Non-pigmented ciliary epithelial cell (primary cell): ENCODE measurements around the gene HTRA1.
A peak's percentile ranks its signal among the peaks of the same experiment; 100 is the strongest.

Source experiments
- DNase-seq: peaks from one replicate; pipeline ENCODE4 v3.0.0-alpha.2; 2010; ENCODE audit warnings: low read depth

The HTRA1 gene

DNA sequence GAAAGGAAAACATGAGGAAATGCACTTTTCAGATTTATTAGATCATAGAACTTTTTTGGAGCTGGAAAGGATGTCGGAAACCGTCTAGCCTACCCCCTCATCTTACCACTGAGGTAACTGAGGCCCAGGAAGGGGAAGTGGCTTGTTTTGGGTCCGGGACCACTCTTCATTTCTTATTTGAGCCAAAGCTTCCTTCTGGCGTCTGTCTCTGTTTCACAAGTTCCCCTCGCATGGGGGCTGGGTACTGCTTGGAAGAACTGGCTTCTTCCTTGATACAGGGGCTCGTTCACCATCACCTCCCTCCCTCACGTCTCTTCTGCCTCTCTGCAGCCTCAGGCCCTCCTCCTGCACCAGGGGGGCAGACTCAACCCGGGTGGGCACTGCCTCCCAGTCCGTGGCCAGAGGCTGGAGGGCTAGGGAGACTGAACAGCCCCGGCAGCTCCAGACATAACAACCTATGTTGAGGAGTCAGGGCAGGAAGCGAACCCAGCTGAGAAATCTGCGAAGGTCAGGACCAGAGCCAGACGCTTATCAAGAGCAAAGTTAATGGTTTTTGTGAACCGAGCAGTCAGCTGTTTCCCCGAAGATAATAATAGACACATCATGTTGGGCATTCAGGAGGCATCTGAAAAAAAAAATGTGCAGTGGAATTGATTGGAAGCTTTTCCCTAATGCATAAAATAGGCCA, 12.9 kb downstream of the HTRA1 start:
- DNase-seq: no peak

DNA sequence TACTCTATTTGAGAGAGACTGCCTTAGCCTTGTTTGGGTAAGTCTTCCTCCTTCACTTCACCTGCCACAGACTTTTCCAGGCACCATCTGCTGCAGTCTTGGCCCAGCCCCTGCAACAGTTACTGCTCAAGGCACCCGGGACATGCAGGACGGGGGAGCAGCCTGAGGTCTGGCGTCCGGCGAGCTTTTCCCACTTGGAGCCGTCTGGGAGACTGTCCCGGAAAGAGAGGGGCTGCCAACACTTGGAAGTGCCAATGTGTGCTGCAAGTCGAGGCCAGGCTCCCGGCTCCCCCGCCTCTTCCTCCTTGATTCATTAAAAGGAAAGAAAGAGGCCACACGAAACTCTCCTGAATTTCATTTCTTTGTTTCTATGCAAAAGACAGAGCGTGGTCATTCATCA, 13.7 kb downstream of the HTRA1 start:
- DNase-seq: no peak

DNA sequence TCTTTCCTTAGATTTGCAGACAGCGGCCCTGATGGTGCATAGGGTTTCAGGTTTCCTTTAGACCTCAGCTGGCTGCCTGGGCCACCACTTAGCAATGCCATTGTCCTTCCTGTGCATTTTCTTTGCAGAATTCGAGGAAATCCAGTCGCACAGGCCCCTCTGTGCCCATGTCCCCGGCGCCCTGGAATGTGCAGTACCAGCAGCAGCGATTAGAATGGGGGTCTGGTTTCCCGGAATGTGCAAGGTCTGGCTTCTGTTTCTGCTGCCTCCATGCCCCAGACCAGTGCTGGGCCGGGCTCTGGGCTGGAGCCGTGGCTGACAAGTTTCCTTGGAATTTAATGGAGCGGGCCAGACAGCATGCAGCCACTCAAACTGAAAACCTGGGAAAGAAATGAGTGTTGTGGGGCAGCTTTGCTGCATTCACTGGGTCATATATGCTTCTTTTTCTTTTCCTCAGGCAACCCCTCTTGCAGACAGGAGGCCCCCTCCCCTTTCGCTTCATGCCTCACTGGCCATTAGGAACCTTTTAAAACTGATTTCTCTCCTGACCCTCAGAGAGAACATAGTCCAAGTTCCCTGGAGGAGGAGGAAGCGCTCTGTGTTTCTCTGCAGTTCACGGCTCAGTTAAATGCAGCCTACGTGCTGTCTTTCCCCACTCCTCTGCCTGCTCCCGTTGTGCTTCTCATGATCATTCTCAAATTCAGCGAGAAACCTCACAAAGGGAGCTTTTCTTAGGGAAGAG, 14.4 kb downstream of the HTRA1 start:
- no peak for DNase-seq

DNA sequence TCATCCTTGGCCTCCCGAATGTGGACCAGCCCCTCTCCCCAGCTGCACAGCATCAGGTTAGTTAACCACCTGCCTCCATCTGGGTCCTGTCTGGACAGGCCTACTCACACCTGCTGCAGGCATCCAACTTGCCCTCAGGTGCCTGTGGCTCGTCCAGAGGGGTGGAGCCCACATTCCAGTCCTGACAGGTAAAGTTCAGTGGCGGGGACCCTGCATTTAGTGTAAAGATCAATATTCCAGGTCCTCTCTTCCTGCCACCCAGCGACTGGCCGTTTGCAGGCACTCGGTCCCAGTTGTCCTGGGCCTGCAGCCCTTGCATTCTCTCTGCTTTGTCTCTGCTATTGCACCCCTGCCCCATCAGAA, 15.0 kb downstream of the HTRA1 start:
- no peak for DNase-seq

DNA sequence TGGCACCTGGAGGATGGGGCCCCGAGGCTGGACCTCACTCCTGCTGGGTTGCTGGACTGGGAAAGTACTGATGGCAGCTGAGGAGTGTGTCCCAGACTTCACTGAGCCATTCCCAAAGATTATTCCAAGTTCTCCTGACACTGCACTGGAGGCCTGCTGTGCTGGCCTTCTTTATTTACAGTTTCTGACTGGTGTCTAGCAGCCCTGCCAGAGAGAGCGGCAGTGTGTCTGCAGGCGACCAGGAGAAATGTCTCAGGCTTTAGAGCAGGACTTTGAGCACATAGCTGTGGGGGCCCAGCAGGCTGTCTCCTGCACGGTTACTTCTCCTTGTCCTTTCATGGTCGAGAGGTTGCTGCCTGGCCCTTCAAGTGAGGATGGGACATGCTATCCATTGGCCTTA, 16.1 kb downstream of the HTRA1 start:
- no peak for DNase-seq

DNA sequence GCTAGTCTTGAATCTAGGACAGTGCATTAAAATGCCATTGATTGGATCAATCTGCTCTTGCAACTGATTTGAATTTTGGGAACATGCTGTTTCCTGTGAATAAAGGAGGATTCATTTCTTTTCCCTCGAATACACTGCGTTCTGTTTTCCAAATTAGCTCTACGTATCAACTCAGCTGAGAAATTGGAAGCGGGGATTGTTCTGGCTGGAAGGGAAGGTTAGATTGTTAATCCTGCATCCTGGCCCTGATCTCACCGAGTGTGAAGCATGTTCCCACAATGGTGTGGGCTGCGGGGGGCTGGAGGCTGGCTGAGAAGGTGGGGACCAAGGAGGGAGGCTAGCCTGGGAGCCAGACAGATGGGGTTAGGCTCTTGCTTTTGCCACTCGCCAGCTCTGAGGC, 17.6 kb downstream of the HTRA1 start:
- no peak for DNase-seq

DNA sequence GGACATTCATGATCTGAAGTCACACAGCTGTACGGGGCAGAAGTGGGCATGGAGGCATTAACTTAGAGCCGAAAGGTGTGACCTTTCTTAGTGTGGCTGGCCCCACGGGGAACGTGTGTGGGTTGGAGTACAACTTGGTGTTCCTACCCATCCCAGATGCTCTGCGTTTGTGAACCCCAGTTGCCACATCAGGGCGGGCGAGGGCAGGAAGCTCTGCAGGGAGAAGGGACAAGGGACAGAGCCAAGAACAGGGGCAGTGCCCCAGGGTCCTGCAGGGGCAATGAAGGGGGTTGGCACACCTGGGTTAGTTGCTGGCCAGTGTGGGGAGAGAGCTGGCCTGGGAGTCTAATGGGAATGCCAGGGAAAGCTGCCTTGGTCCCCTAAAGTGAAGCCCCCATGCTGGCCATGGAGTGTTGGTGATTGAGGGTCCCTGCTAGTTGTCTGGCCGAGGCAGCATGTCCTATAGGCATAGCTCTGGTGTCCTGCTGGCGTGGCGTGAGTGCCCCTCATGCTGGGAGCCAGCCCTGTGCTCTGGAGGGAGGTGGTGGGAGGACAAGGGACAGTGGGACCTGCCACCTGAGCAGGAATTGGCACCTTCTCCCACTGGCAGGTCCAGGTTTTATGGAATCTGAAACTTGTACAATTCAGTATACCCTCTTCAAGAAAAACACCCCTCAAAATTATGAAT, 18.9 kb downstream of the HTRA1 start:
- no peak for DNase-seq

DNA sequence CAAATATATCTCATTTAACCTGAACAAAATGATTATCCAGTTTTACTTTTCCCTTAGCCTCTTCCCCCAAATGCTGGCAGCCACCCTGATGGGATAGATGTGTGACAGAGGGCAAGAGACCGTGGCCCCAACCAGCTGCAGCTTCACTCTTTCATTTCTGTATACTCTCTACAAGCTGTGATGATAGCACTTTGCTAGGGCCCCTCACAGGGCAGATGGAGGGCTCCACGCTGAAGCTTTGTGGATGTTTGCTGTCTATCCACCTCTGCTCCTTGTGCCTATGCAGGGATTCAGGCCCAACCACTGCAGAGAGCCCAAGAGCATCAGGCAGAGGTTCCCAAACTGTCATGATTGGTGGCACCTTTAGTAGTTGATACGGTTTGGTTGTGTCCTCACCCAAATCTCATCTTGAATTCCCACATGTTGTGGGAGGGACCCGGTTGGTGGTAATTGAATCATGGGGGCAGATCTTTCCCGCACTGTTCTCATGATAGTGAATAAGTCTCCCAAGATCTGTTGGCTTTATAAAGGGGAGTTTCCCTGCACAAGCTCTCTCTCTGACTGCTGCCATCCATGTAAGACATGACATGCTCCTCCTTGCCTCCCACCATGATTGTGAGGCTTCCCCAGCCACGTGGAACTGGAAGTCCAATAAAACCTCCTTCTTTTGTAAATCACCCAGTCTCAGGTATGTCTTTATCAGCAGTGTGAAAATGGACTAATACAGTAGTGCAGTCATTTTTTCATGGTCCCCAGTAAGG, 20.1 kb downstream of the HTRA1 start:
- no peak for DNase-seq

DNA sequence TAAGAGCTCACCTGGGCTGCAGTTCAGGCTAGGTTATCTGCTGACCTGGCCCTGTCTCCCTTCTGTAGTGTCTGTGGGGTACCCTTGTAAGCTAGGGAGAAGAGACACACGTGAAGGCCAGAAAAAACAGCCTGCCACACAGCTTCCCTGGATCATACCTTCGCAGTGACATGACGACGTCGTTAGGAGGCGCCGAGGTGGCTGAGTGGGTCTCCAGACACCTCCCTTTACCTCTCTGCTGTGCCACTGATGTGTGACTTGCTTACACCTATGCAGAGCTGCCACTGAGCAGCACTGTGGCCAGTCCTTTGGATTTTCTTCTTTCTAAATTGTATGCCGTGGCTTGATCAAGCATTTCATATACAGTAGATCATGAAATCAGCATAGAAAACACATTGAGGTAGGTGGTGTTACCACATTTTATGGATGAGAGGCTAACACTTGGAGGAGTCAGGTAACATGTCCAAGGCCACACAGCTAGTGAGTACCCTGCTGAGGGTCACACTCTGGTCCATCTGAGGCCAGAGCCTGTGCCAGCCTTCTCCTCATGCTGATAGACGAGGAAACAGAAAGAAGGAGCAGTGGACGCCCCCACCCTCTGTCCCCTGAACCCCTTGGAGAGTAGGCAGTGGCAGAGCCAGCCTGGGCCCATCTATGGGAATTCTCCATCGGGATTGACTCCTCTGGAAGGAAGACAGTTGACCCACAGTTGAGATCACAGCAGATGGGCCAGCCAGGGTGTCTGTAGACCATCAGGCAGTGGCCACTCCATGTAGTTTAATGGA, 23.1 kb downstream of the HTRA1 start:
- DNase-seq: no peak

DNA sequence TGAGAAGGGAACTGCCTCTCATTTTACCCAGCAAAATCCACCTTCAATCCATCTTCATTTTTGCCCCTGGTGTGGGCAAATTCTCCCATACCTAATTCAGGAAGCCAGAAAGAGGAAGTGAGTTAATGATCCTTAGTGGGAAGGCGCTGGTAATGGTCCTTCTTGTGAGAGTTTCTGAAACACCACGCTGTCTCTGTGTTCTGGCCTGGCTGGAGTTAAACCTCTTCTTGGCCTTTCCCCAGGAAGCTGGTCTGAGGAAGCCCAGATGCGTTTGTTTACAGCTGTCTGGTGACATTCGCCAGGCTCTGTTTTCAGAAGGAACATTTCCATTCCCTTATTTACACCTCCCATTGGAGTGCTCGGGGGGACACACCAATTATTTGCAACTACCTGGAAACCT, 24.3 kb downstream of the HTRA1 start:
- no peak for DNase-seq

DNA sequence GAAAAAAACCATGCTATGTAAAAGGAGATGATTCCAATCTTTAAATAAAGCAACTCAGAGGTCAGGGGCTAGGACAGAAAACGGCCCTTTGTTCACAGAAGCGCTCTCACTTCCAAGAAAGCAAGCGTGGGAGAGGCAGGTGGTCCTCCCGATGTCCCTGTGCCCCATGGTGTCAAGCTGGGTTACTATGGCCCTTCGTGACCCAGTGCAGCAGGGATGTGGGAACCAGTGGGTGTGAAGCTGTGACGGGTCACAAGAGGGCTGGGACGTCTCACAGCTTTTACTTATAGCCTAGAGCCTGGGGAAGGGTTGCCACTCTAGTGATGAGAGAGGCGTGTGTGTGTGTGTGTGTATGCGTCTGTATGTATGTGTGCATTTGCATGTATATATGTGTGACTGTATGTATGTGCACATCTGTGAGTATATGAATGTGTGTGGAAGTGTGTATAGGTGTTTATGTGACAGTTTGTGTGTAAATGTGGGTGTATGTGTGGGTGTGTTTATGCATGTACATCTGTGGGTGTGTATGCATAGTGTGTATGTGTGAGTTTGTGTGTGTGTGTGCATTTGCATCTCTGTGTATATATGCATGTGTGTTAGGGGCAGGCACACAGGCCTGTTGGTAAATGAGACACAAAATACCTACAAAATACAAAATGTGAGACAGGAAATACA, 25.2 kb downstream of the HTRA1 start:
- no peak for DNase-seq

DNA sequence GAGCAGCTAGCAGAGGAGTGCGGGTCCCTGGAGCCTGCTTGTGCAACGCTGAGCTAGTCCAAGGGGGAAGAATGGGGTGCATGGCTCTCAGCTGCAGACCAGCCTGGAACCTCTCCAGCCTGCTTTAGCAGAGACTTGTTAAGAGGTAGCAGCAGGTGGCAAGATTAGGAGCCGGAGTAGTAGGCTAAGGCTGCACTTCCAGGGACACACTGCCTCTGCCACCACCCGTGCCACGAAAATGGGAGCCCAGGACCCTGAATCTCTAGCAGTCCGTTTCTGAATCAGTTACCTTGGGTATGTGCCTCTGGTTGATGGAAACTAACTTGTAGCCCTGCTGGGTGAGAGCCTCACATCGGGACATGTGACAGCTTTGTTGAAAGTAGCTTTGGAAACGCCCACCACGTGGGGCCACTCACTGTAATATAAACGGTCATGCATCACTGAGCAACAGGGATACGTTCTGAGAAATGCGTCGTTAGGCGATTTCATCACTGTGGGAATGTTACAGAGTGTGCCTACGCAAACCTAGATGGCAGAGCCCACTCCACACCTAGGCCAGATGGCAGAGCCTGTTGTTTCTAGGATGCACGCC, 25.9 kb downstream of the HTRA1 start:
- no peak for DNase-seq

DNA sequence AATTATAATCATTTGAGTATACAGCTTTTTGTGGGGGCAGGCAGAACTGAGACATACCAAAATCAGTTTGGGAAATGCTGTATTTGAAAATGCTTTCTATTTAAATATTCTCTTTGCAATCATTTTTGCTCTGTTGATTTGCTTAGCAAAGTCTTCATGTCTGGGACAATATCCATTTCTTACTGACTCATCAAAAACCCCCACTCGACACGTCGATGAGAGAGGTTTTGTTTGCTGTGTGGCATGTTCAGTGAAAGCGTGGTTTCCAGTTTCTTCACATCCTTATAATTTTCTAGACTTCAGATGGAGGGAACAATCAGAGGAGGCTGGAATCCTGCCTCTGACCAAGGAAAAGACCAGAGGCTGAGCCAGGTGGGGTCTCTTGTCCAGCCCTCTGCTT, 28.9 kb downstream of the HTRA1 start:
- DNase-seq: no peak

DNA sequence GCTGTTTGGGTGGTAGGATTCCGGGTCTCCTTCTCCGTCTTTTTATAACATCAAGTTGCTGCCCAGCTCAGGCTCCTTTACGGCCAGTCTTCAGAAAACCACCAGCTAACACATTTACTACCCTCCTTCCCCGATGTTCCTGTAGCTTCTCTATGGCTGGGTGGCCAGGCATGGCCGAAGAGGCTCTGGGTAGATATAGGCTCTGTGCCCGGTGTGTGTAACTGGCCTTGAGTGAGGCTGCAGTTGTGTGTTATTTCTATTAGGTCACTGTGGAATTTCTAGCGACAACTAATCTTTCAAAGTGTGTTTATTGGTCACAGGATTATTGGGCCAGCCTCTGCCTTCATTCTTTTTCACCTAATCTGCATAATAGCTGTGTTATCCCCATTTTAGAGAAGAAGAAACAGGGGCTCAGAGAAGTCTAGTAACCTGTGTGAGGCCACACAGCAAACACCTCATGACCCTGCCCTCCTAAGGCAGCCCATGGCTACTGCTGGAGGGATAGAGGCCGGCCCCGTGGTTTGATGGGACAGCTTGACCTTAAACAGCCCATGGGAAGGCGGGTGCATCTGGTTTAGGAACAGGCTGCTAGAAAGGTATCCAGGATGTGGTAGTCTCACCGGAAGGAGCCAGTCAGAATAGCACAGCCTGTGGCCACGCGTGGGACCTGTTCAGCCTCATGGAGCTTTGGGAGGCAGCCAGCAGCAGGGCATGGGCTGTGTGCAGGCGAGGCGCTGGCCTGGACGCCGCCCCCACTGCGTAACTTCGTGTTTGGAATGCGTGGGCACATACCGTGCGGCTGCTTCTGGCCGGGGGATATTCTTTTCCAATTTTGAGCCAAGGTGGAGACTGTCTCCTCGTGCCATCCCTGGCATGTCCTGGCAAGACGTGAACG, 29.7 kb downstream of the HTRA1 start:
- no peak for DNase-seq

DNA sequence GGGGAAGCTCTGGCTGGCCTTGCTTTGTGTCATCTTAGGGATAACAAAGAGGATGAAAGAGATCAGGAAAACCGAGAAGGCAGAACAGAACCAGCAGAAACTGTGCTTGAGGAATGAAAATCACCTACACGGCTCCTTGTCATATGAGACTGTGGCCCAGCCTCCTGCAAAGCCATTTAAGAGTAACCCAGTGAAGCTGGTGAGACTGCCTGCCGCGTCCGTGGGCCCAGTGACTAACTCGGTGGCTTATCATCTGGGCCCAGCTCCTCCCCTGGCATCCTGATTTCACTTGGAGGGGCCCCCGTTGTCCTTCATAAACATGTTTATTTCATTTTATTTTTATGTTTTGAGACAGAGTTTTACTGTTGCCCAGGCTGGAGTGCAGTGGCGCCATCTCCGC, 30.7 kb downstream of the HTRA1 start:
- no peak for DNase-seq

DNA sequence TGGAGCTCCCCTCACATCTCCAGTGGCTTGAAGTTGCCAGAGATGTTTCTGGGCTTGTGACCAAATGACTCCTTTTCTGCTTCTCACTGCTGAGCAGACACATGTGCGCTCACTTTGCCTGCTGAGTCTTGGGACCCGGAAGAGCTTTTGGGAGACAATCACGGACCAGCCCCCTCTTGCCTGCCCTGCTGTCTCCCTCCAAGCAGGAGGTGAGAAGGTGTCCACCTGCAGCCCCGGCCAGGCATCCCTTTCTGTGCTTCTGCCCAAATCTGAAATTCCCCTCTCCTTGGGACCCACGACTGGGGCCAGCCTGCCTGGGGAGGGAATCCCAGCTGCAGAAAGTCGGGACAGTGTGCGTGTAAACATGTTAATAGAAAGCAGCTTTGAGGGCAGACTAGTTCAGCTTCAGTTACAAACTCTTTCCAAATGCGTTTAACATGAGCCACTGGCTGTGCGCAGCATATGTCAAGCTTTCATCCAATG, 31.7 kb downstream of the HTRA1 start:
- no peak for DNase-seq

DNA sequence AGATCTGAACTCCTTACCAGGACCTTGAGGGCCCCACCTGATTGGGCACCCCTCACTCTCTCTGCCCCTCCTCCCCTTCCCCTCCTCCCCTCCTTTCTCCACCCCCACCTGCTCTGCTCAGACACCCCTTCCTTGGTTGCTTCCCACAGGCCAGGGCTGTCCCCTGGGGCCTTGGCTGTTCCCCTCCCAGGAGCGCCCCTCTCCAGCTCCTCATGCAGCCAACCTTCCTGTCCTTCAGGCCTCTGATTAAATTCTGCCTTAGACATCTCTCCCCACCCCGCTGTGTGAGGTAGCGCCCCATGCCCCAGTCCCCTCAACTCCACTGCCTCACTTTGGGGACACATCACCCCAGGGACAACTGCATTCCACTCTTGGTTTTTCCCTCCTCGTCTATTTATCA, 32.4 kb downstream of the HTRA1 start:
- no peak for DNase-seq

DNA sequence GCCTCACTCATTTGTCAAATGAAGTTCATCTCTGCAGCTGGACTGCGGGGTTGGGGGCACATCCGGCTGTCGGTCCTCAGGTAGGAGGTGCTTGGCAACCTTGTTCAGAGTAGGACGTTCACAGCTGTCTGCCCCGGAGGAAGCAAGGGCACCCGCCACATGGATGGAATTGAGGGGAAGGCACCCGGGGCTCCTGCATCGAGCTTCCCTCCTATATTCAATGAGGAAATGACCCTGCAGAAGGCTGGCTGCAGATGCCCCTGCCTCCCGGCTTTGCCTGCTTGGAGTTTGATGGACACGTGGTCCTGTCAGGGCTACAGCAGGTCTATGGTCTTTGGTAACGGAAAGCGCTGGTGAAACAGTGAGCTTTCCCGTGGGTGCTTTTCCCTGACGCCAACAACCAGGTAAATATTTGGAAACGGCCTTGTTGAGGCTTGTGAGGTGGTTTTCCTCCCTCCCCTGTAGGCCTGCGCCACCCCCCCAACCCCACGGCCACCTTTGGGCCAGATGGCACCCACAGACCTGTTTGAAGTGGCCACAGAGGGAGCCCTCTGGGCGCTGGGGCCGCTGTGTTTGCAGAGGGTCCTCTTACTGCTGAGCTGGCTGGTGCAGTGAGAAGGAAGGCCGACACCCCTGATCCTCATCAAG, 32.9 kb downstream of the HTRA1 start:
- DNase-seq: no peak

DNA sequence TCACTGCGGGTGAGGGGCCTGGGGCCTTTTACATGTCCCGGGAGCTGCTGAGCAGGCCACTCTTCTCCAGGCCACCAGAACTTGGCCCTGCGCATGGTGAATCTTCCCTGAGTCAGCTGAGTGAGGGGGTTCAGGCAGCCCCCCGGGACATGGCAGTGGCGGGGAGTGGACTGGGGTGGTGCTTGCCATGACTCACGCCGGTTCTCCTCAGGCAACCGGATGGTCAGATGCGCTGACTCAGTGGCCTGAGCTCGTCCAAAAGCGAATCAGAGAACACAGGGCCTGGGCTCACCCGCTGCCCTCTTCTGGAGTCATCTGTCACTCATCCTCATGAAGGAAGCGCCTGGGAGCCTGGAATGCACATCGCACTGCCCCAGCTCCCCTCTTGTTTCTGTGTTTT, 33.5 kb downstream of the HTRA1 start:
- DNase-seq: peak; percentile 50
